ENCODE results near the gene SORL1-AS1.

- TF ChIP-seq, protein P1, sequence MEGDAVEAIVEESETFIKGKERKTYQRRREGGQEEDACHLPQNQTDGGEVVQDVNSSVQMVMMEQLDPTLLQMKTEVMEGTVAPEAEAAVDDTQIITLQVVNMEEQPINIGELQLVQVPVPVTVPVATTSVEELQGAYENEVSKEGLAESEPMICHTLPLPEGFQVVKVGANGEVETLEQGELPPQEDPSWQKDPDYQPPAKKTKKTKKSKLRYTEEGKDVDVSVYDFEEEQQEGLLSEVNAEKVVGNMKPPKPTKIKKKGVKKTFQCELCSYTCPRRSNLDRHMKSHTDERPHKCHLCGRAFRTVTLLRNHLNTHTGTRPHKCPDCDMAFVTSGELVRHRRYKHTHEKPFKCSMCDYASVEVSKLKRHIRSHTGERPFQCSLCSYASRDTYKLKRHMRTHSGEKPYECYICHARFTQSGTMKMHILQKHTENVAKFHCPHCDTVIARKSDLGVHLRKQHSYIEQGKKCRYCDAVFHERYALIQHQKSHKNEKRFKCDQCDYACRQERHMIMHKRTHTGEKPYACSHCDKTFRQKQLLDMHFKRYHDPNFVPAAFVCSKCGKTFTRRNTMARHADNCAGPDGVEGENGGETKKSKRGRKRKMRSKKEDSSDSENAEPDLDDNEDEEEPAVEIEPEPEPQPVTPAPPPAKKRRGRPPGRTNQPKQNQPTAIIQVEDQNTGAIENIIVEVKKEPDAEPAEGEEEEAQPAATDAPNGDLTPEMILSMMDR (IDR thresholded peaks at IDR 0.05) = no peak
- TF ChIP-seq POLR2A (IDR thresholded peaks at IDR 0.05) = no peak
Observed at GRCh38 chr11:121437686-121438078, 15.1 kb downstream of the SORL1-AS1 start.
